CD4-positive, alpha-beta memory T cell (primary cell): ENCODE measurements around the gene ZNF835. TPM values are rescaled to one million over a fixed set of nuclear protein-coding genes. Genes with fewer than 3 reads are reported as not detected.

Experiments used
- CTCF ChIA-PET: fragments of 350-600 bp; sonication (Branson Sonifier 250); formaldehyde crosslinking; loops from one replicate; lab custom pipeline; 2021; ENCODE audit warnings: inconsistent platforms; ENCODE audit not compliant: partially characterized antibody; lab: Charles Lee
- POLR2A ChIA-PET: fragments of 350-600 bp; sonication (Branson Sonifier 250); formaldehyde crosslinking; loops from one replicate; lab custom pipeline; 2021; ENCODE audit not compliant: partially characterized antibody; lab: Charles Lee
- DNase-seq, 5 donors: peaks; one replicate each; pipeline versions ENCODE4 v3.0.0 to v3.0.0-alpha.2; 2020 to 2022; ENCODE audit warnings: mixed read lengths in 1 of 5
- H3K27ac ChIP-seq: one replicate; pipeline ENCODE4 v1.7.0; 2013; ENCODE audit warnings: low read depth, low read length
- H3K27me3 ChIP-seq: 2 replicates; pipeline ENCODE4 v1.7.0; 2013; ENCODE audit warnings: mild to moderate bottlenecking, low read length, moderate library complexity; ENCODE audit not compliant: insufficient read depth
- H3K36me3 ChIP-seq: 2 replicates; pipeline ENCODE4 v1.7.0; 2013; ENCODE audit warnings: mild to moderate bottlenecking, low read length, moderate library complexity; ENCODE audit not compliant: insufficient read depth
- H3K4me1 ChIP-seq: 2 replicates; pipeline ENCODE4 v1.7.0; 2013; ENCODE audit warnings: mild to moderate bottlenecking, low read length, moderate library complexity; ENCODE audit not compliant: insufficient read depth
- H3K4me3 ChIP-seq, 2 donors: one replicate each; pipeline ENCODE4 v1.7.0; 2013; ENCODE audit warnings: low read length in 2 of 2, mild to moderate bottlenecking in 1 of 2
- H3K9me3 ChIP-seq, 2 donors: one replicate each; pipeline ENCODE4 v1.7.0; 2013; ENCODE audit warnings: low read length in 2 of 2, control low read depth in 1 of 2; ENCODE audit not compliant: control insufficient read depth in 1 of 2
- H3K27ac Mint-ChIP-seq, 7 donors: one replicate each; pipeline ENCODE4 v1.8.0; 2020 to 2021; ENCODE audit warnings: mixed read lengths in 7 of 7, mild to moderate bottlenecking in 6 of 7, inconsistent platforms in 3 of 7, moderate library complexity in 3 of 7
- H3K27me3 Mint-ChIP-seq, 2 donors: one replicate each; pipeline ENCODE4 v1.8.0; 2020 to 2021; ENCODE audit warnings: mixed read lengths in 2 of 2
- H3K36me3 Mint-ChIP-seq, 2 donors: one replicate each; pipeline ENCODE4 v1.8.0; 2020 to 2021; ENCODE audit warnings: mixed read lengths in 2 of 2, inconsistent platforms in 1 of 2, mild to moderate bottlenecking in 1 of 2
- H3K4me1 Mint-ChIP-seq, 4 donors: one replicate each; pipeline ENCODE4 v1.8.0; 2020 to 2021; ENCODE audit warnings: mixed read lengths in 4 of 4, mild to moderate bottlenecking in 1 of 4
- H3K4me3 Mint-ChIP-seq, 8 donors: one replicate each; pipeline ENCODE4 v1.8.0; 2020 to 2021; ENCODE audit warnings: mixed read lengths in 8 of 8, mild to moderate bottlenecking in 7 of 8, moderate library complexity in 6 of 8, inconsistent platforms in 3 of 8
- H3K9me3 Mint-ChIP-seq, 8 donors: one replicate each; pipeline ENCODE4 v1.8.0; 2020 to 2021; ENCODE audit warnings: mixed read lengths in 8 of 8, mild to moderate bottlenecking in 5 of 8, inconsistent platforms in 3 of 8, moderate library complexity in 1 of 8
- intact Hi-C: fragments of 100-400 bp; cut with micrococcal nuclease; formaldehyde crosslinking; loops from one replicate; pipeline ENCODE4 v1.15.1; 2023
- polyA plus RNA-seq, 2 donors: library from polyadenylated mRNA; unstranded; fragments of 300-500 nt; fragmentation: Illumina TruSeq; gene quantifications; one replicate each; pipeline ENCODE4 v1.2.3, GENCODE V29; 2021
- total RNA-seq, 2 experiments: library from RNA; stranded (reverse); gene quantifications; one replicate each; pipeline ENCODE4 v1.2.3, GENCODE V29; 2021

ZNF835 gene
- total RNA-seq (1 to 10 TPM; 3.2 to 3.8 TPM), polyA plus RNA-seq (1 to 10 TPM in 1 of 2 donors, under 1 TPM in 1; 0.64 to 3.7 TPM)

GRCh38 chr19:56671613-56671994 lies at the start of gene ZNF835:
TSS of gene ZNF835 (minus strand) at chr19:56671757. CDS start at chr19:56665198, 6,559 bp downstream.
- Mint-ChIP-seq H3K9me3 (peaks cover 0 to 51% (median 18%) of the 10 kb centered on the region in 8 donors), H3K27me3 (no peaks in the 10 kb centered on the region), H3K27ac (peak within 1 kb of the TSS in 5 of 7 donors; percentile 80 to 91 (median 88)), H3K36me3 (peaks cover 6 to 8% of the 10 kb centered on the region in 2 donors), H3K4me1 (peaks cover 5 to 15% (median 5%) of the 10 kb centered on the region in 4 donors), H3K4me3 (peak within 1 kb of the TSS; percentile 75 to 93 (median 86))
- peak within 1 kb of the TSS; percentile 32 for H3K27ac ChIP-seq
- H3K4me3 ChIP-seq, result peak within 1 kb of the TSS in 1 of 2 donors; percentile 46
- H3K36me3 ChIP-seq, result no peaks in the 10 kb centered on the region
- H3K27me3 ChIP-seq, result no peaks in the 10 kb centered on the region
- ChIA-PET CTCF (no interaction called here), POLR2A (interaction anchor here (1.6 kb wide), 1 partner anchor 134 kb away, joined by 3 read pairs; no protein-coding TSS in a partner anchor)
- intact Hi-C loops, result loop anchor here (1.0 kb wide), 2 partner anchors 76 to 278 kb away; partner anchors contain the start of genes ZNF582 and ZNF71
- peak; percentile 61 to 80 (median 75) for DNase-seq
- H3K9me3 ChIP-seq, result peaks cover 0 to 4% of the 10 kb centered on the region in 2 donors
- peaks cover 11% of the 10 kb centered on the region for H3K4me1 ChIP-seq

DNA sequence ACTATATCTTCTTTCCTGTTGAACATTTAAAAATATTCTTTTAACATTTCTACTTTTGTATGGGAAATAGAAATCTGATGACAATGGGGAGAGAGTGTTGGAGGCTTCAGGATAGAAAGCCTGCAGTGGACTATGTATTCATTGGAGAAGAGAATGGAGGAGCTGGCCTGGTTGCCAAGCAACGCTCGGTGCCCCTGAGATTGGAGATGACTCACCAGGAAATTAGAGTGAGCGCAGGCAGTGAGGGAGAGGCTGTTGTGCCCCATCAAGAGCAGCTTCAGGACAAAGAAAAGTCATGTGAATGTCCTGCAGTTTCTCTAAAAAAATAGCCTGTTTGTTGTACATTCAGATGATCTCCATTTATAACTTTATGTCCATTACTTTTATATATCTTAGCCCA lies 48.7 kb upstream of the ZNF835 start:
- Mint-ChIP-seq H3K27ac (no peak overlapping the region), H3K27me3 (no peaks in the 10 kb centered on the region), H3K9me3 (peaks cover 6 to 81% (median 55%) of the 10 kb centered on the region in 8 donors), H3K36me3 (peaks cover 9 to 10% of the 10 kb centered on the region in 2 donors), H3K4me3 (no peak overlapping the region), H3K4me1 (no peaks in the 10 kb centered on the region)
- no peak for DNase-seq
- intact Hi-C loops, result no loop called here
- Histone ChIP-seq H3K27ac (no peak overlapping the region), H3K36me3 (no peaks in the 10 kb centered on the region), H3K4me1 (no peaks in the 10 kb centered on the region), H3K9me3 (peaks cover 0 to 5% of the 10 kb centered on the region in 2 donors), H3K27me3 (no peaks in the 10 kb centered on the region), H3K4me3 (no peak overlapping the region)
- ChIA-PET CTCF (no interaction called here), POLR2A (no interaction called here)

DNA sequence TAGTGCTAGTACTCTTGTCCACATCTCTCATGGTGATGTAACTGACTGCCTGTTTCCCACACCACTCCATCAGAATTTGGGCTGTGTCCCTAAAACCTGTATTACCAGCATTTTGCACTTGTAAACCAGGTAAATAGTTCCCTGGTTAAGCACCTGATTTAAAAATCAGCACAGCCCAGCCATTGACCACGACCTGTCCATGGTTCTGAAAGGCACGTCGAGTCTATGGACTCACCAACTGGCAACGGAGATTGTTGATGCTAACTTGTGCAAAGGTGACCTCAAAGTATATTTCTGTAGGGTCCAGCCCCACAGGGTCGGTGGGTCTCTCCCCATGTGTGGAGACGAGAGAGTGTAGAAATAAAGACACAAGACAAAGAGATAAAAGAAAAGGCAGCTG lies 46.7 kb upstream of the ZNF835 start:
- Mint-ChIP-seq H3K4me3 (no peak overlapping the region), H3K27me3 (no peaks in the 10 kb centered on the region), H3K9me3 (peaks cover 6 to 72% (median 45%) of the 10 kb centered on the region in 8 donors), H3K36me3 (peaks cover 4 to 9% of the 10 kb centered on the region in 2 donors), H3K4me1 (no peaks in the 10 kb centered on the region), H3K27ac (no peak overlapping the region)
- intact Hi-C loops, result no loop called here
- Histone ChIP-seq H3K27me3 (no peaks in the 10 kb centered on the region), H3K4me1 (no peaks in the 10 kb centered on the region), H3K4me3 (no peak overlapping the region), H3K9me3 (peaks cover 0 to 5% of the 10 kb centered on the region in 2 donors), H3K27ac (no peak overlapping the region), H3K36me3 (no peaks in the 10 kb centered on the region)
- ChIA-PET POLR2A (no interaction called here), CTCF (no interaction called here)
- DNase-seq, result no peak

- H3K4me1 Mint-ChIP-seq, result no peaks in the 10 kb centered on the region
- Histone ChIP-seq H3K36me3 (no peaks in the 10 kb centered on the region), H3K4me3 (no peak overlapping the region), H3K27ac (no peak overlapping the region), H3K9me3 (peaks cover 0 to 11% of the 10 kb centered on the region in 2 donors), H3K27me3 (no peaks in the 10 kb centered on the region), H3K4me1 (no peaks in the 10 kb centered on the region)
- intact Hi-C loops, result no loop called here
- H3K27ac Mint-ChIP-seq, result no peak overlapping the region
- ChIA-PET CTCF (no interaction called here), POLR2A (no interaction called here)
- no peak overlapping the region for H3K4me3 Mint-ChIP-seq
- DNase-seq, result no peak
- peaks cover 5 to 62% (median 41%) of the 10 kb centered on the region in 8 donors for H3K9me3 Mint-ChIP-seq
- peaks cover 3 to 17% of the 10 kb centered on the region in 2 donors for H3K36me3 Mint-ChIP-seq
- no peaks in the 10 kb centered on the region for H3K27me3 Mint-ChIP-seq
These were observed 41.2 kb upstream of the ZNF835 start for GRCh38 chr19:56712611-56713276.

DNA sequence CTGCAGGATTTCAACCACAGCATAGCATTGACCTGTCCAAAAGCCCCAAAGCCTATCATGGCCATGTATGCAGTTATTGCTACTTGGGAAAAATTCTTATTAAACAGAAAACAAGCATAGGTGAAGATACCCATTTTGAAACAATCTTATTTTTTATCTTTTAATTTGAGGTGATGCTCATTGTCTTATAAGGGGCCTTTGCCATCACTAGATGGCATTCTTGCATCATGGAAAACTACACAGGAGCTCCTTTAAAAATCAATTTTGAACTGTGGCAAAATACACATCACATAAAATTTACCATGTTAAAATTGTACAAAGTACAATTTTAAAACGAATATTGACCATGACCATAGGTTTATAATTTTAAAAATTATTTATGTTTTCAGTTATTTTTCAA lies 38.9 kb upstream of the ZNF835 start:
- no peaks in the 10 kb centered on the region for H3K27me3 ChIP-seq
- H3K36me3 Mint-ChIP-seq, result peaks cover 2 to 17% of the 10 kb centered on the region in 2 donors
- no peak for DNase-seq
- no peak overlapping the region for H3K4me3 ChIP-seq
- no peaks in the 10 kb centered on the region for H3K27me3 Mint-ChIP-seq
- H3K9me3 Mint-ChIP-seq, result peaks cover 5 to 64% (median 42%) of the 10 kb centered on the region in 8 donors
- POLR2A ChIA-PET, result no interaction called here
- no peaks in the 10 kb centered on the region for H3K4me1 Mint-ChIP-seq
- CTCF ChIA-PET, result interaction anchor here (2.0 kb wide), 1 partner anchor 391 kb away, joined by 6 read pairs; no protein-coding TSS in a partner anchor
- H3K4me3 Mint-ChIP-seq, result no peak overlapping the region
- no peaks in the 10 kb centered on the region for H3K36me3 ChIP-seq
- intact Hi-C loops, result no loop called here
- H3K9me3 ChIP-seq, result peaks cover 0 to 11% of the 10 kb centered on the region in 2 donors
- H3K4me1 ChIP-seq, result no peaks in the 10 kb centered on the region
- no peak overlapping the region for H3K27ac ChIP-seq
- no peak overlapping the region for H3K27ac Mint-ChIP-seq

DNA sequence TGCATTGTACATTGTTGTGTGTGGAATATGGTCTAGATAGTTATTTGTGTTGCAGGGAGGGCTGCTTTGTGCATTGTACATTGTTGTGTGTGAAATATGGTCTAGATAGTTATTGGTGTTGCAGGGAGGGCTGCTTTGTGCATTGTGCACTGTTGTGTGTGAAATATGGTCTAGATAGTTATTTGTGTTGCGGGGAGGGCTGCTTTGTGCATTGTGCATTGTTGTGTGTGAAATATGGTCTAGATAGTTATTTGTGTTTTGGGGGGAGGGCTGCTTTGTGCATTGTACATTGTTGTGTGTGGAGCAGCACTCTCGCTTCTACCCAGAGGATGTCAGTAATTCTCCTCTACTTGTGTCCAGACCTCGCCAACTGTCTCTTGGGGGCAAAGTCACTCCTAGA lies 36.3 kb upstream of the ZNF835 start:
- DNase-seq, result no peak
- intact Hi-C loops, result no loop called here
- Histone ChIP-seq H3K4me1 (no peaks in the 10 kb centered on the region), H3K27me3 (no peaks in the 10 kb centered on the region), H3K27ac (no peak overlapping the region), H3K36me3 (no peaks in the 10 kb centered on the region), H3K4me3 (no peak overlapping the region), H3K9me3 (peaks cover 0 to 11% of the 10 kb centered on the region in 2 donors)
- H3K27me3 Mint-ChIP-seq, result no peaks in the 10 kb centered on the region
- H3K9me3 Mint-ChIP-seq, result peaks cover 5 to 79% (median 52%) of the 10 kb centered on the region in 8 donors
- H3K36me3 Mint-ChIP-seq, result peaks cover 2 to 14% of the 10 kb centered on the region in 2 donors
- POLR2A ChIA-PET, result no interaction called here
- no peak overlapping the region for H3K4me3 Mint-ChIP-seq
- H3K27ac Mint-ChIP-seq, result no peak overlapping the region
- no peaks in the 10 kb centered on the region for H3K4me1 Mint-ChIP-seq
- CTCF ChIA-PET, result no interaction called here

- Histone ChIP-seq H3K9me3 (peaks cover 0 to 7% of the 10 kb centered on the region in 2 donors), H3K4me1 (no peaks in the 10 kb centered on the region), H3K27me3 (no peaks in the 10 kb centered on the region), H3K27ac (no peak overlapping the region), H3K4me3 (no peak overlapping the region), H3K36me3 (no peaks in the 10 kb centered on the region)
- H3K27me3 Mint-ChIP-seq, result no peaks in the 10 kb centered on the region
- peaks cover 2 to 8% of the 10 kb centered on the region in 2 donors for H3K36me3 Mint-ChIP-seq
- H3K9me3 Mint-ChIP-seq, result peaks cover 2 to 78% (median 48%) of the 10 kb centered on the region in 8 donors
- POLR2A ChIA-PET, result no interaction called here
- H3K4me3 Mint-ChIP-seq, result no peak overlapping the region
- no peak for DNase-seq
- CTCF ChIA-PET, result no interaction called here
- no peak overlapping the region for H3K27ac Mint-ChIP-seq
- H3K4me1 Mint-ChIP-seq, result no peaks in the 10 kb centered on the region
- intact Hi-C loops, result no loop called here
These were observed 34.4 kb upstream of the ZNF835 start for GRCh38 chr19:56705939-56706338.
